Subcutaneous adipose tissue (tissue), 4 donors: Measurements from ENCODE around the gene TMEM184B. TPM values are rescaled to one million over a fixed set of nuclear protein-coding genes. Genes with fewer than 3 reads are reported as not detected.

ENCODE experiments used
- CTCF ChIP-seq: fragments of 450-650 bp; IDR thresholded peaks from one replicate; pipeline ENCODE4 v1.5.1; 2016; ENCODE audit warnings: low read depth, mild to moderate bottlenecking, control low read depth, antibody characterized with exemption, moderate library complexity
- total RNA-seq, 4 donors: library from RNA; depleted of rRNA; stranded (reverse); fragments of >200 nt; gene quantifications; one replicate each; pipeline ENCODE4 v1.1.0, GENCODE V29; 2016

Gene TMEM184B
- total RNA-seq, 4 donors from 2014 or later: 23.6 to 105 (median 41.4) TPM

GRCh38 chr22:38226853-38227649 is 45.8 kb downstream of the TMEM184B start:
- no peak for TF ChIP-seq CTCF

GRCh38 chr22:38223289-38223960 is 49.4 kb downstream of the TMEM184B start:
- no peak for TF ChIP-seq CTCF

GRCh38 chr22:38222797-38223119 is 50.1 kb downstream of the TMEM184B start:
- no peak for TF ChIP-seq CTCF

GRCh38 chr22:38221908-38222796 is 50.7 kb downstream of the TMEM184B start:
- TF ChIP-seq CTCF: no peak

GRCh38 chr22:38221407-38221806 is 51.4 kb downstream of the TMEM184B start:
- TF ChIP-seq CTCF: no peak

GRCh38 chr22:38220653-38221386 is 52.0 kb downstream of the TMEM184B start:
- no peak for TF ChIP-seq CTCF
